NCI-H146 treated with DMSO at 0.1 percent for 48 hours (cell line): ENCODE data around the gene ARSA.
"Not testable (repeated sequence)": the region's sequence is repeated elsewhere in the genome, so short reads cannot be mapped to it uniquely, and the experiment has no call there.

Experiments used
- DNase-seq: peaks from one replicate; lab custom pipeline; 2025; ENCODE audit not compliant: unreplicated experiment; lab: John Stamatoyannopoulos, UW

Gene ARSA

DNA sequence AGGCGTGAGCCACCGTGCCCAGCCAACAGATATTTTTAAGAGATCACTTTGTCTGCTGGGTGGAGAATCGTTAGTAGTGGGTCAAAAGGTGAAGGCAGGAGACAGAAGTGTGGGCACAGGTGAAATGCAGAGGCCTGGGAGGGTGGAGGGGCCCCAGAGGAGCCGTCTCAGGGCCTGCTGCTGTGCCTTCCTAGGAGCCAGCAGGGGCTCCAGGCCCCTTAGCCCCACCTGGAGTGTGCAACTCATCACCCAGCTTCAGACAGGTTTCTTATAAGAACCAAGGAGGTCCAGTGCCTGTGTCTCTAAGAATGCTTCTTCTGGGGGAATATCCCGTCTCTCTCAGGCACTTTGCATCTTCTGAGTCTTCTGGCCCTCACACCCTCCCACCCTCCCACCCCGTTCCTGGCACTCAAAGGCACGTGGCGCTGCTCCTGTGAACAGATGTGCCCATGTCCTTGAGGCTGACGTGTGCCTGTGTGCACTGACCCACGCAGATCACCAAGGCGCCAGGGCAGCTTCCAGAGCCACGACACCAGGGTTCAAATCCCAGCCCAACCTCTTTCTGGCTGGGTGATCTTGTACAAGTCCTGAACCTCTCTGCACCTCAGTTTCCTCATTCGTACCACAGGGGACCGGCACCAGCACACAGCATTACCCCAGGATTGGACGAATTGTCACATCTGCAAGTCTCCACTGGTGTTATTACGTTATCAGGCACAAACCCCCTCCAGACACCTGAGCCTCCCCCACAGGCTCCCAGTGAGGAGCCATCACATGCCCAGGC lies 3.4 kb downstream of the ARSA start:
- DNase-seq, result no peak

DNA sequence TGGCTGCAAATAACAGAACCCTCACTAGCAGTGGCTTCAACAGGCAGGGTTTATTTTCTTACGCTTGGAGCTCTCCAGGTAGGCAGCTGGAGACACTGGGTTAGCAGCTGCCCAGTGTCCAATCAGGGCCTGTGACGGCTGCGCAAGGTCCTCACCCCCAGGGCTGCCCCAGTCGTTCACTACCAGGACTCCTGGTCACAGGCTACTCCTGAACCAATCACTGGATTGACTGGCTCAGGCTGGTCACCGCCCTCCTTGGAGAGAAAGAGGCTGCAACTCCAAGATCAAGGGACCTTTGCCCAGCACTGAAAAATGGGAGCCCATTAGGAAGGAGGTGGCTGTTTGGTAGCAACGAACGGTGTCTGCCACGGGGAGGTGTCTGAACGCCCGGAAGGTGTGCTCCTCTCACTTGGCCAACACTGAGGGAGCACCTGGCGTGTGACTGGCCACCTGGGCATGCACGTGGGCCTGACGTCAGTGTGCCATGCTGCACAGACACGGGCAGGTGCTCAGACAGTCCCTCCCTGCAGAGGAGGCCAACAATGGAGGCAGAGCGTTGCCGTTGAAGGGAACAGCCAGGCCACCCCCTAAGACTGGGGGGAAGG lies 5.1 kb downstream of the ARSA start:
- DNase-seq, result peak; percentile 74

DNA sequence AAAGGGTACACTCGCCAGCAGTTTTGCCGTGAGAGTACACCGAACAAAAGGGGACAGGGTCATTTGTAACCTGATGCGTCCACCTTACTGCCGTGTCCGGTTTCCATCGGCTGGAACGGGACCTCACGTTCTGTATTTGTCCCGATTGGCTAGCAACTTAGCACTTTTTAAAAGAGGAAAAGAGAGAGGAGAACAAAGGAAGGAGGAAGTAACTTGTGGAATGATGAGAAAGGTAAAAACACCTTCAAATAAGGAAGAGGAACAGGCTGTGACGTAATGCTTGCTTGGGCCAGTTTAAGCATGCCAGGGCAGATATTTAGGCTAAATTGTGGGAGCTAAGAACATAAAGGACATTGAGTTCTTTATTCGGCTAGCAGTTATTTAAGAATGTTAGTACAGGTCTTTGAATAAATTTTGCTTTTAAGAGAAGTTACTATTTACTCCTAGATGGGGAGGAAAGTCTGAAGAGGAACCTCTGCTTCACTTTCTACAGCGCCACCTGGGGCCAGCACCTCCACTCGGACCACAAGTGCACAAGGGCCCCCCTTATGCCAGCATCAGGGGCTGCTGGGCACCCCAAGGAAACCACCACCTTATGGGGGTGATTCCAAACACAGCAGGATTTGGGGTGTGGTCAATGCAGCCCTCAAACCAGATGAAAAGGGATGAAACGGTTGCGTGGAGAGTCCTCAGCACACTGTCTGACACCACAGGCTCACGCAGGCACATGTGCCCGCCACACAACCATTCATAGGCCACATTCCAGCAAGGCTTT lies 5.8 kb downstream of the ARSA start:
- no peak for DNase-seq

DNA sequence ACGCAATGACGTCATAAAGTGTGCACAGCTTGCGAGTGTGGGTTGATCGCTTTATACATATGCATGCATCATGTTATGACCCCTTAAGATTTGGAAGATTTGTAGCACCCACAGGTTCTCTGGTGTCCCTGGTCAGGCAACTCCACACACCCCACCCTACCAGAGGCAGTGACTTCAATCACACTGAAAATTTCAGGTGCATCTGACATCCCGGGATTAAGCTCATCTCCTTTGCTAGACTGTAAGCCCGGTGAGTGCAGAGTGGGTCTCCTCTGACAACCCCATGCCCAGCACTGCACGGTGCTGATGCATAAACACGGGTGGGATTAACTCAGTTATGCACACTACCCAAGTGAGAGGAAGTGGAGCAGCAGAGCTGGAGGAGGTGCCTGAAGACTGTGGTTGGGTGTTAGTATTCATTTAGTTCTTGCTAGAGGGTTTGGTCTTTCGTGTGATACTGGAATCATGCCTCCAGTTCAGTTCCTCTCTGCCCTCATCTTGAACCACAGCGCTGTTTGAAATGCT lies 6.5 kb downstream of the ARSA start:
- DNase-seq, result no peak

GRCh38 chr22:50620593-50621355 lies 7.2 kb downstream of the ARSA start:
- no peak for DNase-seq

- DNase-seq, result not testable (repeated sequence)
These were observed 13.7 kb downstream of the ARSA start for GRCh38 chr22:50614296-50614695.

GRCh38 chr22:50613291-50613981 lies 14.5 kb downstream of the ARSA start:
- no peak for DNase-seq

DNA sequence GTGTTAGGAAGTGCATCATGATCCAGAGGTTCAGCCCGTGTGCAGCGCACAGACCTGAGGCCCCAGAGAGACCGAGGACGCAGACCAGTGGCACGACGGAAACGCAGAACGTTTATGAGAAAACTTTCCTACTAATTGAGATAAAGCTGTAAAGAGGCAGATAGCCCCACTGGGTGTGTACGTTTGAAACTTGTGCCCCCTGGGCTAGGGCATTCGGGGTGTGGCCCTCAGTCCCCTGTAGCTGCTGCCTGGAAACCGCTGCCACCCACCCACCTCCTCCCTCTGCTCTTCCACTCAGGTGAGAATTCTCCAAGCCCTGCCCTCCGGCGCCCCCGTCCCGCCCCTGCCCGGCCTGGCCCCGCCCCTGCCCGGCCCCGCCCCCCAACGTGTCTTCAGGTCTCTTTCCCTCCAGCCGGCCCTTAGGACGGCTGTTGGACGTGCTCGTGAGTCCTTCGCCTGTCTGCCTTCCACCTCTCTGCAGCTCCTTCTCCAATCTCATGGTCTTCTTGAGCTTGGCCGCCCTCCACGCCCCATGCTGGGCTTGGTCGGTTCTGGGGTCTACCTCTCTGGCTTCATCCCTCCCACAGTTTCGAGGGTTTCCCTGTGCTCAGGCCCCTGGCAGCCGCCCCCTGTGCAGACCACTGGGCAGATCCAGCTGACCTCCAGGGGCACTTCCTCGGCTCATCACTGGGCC lies 15.3 kb downstream of the ARSA start:
- no peak for DNase-seq

GRCh38 chr22:50612168-50612527 lies 15.8 kb downstream of the ARSA start:
- no peak for DNase-seq

DNA sequence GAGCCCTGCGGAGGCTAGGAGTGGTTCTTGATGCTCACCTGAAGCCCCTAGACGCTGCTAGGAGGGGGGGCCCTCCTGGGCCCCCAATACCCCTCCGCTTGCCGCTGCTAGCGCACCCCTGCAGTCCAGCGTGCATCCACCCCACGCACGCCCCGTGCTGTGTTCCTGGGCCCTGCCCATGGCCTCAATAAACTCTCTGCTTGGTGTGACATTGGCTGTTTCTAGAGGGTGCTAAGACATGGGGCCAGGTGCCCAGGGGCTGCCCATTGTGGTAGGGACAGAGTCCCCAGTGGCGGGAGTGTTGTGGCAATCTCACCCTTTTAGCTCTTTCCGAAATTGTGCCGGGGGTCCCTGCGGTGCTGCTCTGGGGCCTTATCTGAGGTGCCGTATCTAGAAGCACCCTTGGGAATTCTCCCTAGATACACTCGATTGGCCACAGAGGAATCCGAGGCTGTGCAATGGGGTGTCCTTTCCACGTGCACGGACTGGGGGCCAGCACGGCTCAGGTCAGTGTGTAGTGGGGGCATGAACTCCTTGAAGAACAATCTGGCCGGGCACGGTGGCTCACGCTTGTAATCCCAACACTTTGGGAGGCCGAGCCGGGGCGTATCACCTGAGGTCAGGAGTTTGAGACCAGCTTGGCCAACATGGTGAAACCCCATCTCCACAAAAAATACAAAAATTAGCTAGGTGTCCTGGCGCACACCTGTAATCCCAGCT lies 16.5 kb downstream of the ARSA start:
- DNase-seq, result no peak

DNA sequence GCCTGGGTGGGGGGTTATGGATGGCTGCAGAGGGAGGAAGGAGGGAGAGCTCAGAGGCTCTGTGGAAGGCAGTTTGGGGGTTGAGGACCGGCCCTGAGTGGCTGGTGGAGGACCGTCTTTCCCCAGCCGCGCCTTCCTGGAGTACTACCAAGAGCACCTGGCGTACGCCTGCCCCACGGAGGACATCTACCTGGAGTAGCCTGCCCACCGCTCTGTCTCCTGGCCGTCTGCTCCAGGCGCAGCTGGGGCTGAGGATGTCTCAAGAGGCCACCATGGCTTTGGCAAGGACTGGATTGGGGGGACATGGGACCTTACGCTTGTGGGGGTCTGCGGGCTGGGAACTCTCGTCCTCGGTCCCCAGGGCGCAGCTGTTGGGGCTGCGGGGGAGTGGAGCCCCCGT lies 17.4 kb downstream of the ARSA start:
- DNase-seq, result no peak

GRCh38 chr22:50610041-50610451 lies 17.9 kb downstream of the ARSA start:
- DNase-seq, result no peak

DNA sequence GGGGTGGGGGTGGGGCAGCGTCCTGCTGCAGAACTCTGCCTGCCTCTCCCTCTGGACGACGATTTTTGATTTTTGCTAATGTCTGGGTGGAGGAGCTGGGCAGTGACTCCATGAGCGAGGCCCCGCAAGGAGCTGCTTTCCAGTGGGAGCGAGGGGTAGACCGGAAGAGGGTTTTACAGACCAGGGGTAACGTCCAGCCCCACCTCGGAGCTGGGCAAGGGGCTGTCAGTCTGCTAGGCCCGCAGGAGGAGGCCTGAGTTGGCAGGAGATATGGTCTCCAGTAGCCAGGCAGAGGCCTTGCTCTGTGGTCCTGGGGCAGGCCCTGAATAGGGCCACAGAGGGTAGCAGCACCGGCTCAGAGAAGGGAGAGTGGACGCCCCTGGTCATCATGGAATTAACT lies 18.4 kb downstream of the ARSA start:
- no peak for DNase-seq

DNA sequence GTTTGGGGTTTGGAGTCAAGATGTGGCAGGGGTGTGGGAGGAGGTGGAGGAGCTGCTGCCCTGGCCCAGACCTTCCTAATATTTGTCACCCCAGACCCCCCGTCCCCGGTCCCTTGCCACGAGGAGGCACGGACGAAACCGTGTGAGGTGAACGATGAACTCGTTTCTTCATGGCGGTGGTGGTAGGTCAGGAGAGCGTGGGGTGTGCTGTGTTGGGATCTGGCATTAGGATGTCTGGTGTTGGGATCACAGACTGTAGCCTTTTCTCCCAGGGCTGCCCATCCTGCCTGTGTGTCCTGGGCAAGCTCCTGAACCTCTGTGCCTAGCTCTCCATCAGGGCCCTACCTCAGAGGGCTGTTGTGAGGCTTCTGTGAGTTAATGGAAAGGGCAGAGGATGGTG lies 19.0 kb downstream of the ARSA start:
- no peak for DNase-seq

GRCh38 chr22:50608058-50608840 lies 19.7 kb downstream of the ARSA start:
- not testable (repeated sequence) for DNase-seq

- no peak for DNase-seq
These were observed 20.3 kb downstream of the ARSA start for GRCh38 chr22:50607659-50608020.

GRCh38 chr22:50606946-50607658 lies 20.9 kb downstream of the ARSA start:
- no peak for DNase-seq
